ENCODE measurements around the gene PIK3AP1.
"Not testable (repeated sequence)": the region's sequence is repeated elsewhere in the genome, so short reads cannot be mapped to it uniquely, and the experiment has no call there.

Gene PIK3AP1

GRCh38 chr10:96578022-96578421 is 142.3 kb downstream of the PIK3AP1 start:
- no peak overlapping the region for H3K27ac ChIP-seq
- H3K27me3 ChIP-seq (ENCODE audit: insufficient read depth, low read depth): no peaks in the 10 kb centered on the region
- peaks cover 44% of the 10 kb centered on the region for H4K20me1 ChIP-seq (ENCODE audit: insufficient read depth)
- H2AFZ ChIP-seq (ENCODE audit: low read depth): no peak overlapping the region
- H3K9ac ChIP-seq: no peak overlapping the region
- TF ChIP-seq CTCF (conservative IDR thresholded peaks at IDR 0.05; ENCODE audit: low read depth, low read length): no peak
- H3K36me3 ChIP-seq (ENCODE audit: insufficient read depth): no peaks in the 10 kb centered on the region
- no peaks in the 10 kb centered on the region for H3K4me1 ChIP-seq (ENCODE audit: low read depth, poor library complexity, severe bottlenecking)
- no peak overlapping the region for H3K4me2 ChIP-seq
- peaks cover 92% of the 10 kb centered on the region for H3K79me2 ChIP-seq (ENCODE audit: insufficient read depth, low read depth)
- H3K4me3 ChIP-seq (IDR thresholded peaks at IDR 0.05; ENCODE audit: insufficient read depth, low read depth, low read length): no peak overlapping the region

- Histone ChIP-seq H3K4me1 (ENCODE audit: low read depth, poor library complexity, severe bottlenecking) (no peaks in the 10 kb centered on the region), H3K4me2 (no peak overlapping the region), H4K20me1 (ENCODE audit: insufficient read depth) (peaks cover 40% of the 10 kb centered on the region), H2AFZ (ENCODE audit: low read depth) (no peak overlapping the region), H3K27ac (no peak overlapping the region), H3K9ac (no peak overlapping the region), H3K79me2 (ENCODE audit: insufficient read depth, low read depth) (peaks cover 91% of the 10 kb centered on the region), H3K36me3 (ENCODE audit: insufficient read depth) (no peaks in the 10 kb centered on the region), H3K4me3 (IDR thresholded peaks at IDR 0.05; ENCODE audit: insufficient read depth, low read depth, low read length) (no peak overlapping the region), H3K27me3 (ENCODE audit: insufficient read depth, low read depth) (no peaks in the 10 kb centered on the region)
- no peak for TF ChIP-seq CTCF (conservative IDR thresholded peaks at IDR 0.05; ENCODE audit: low read depth, low read length)
Measured at GRCh38 chr10:96577069-96577468, 143.2 kb downstream of the PIK3AP1 start.

- Histone ChIP-seq H3K4me1 (ENCODE audit: low read depth, poor library complexity, severe bottlenecking) (no peaks in the 10 kb centered on the region), H3K27ac (no peak overlapping the region), H3K9ac (no peak overlapping the region), H3K79me2 (ENCODE audit: insufficient read depth, low read depth) (peaks cover 91% of the 10 kb centered on the region), H3K4me3 (IDR thresholded peaks at IDR 0.05; ENCODE audit: insufficient read depth, low read depth, low read length) (no peak overlapping the region), H3K4me2 (no peak overlapping the region), H2AFZ (ENCODE audit: low read depth) (no peak overlapping the region), H4K20me1 (ENCODE audit: insufficient read depth) (peaks cover 35% of the 10 kb centered on the region), H3K36me3 (ENCODE audit: insufficient read depth) (no peaks in the 10 kb centered on the region), H3K27me3 (ENCODE audit: insufficient read depth, low read depth) (no peaks in the 10 kb centered on the region)
- TF ChIP-seq CTCF (conservative IDR thresholded peaks at IDR 0.05; ENCODE audit: low read depth, low read length): no peak
Measured at GRCh38 chr10:96576277-96576980, 143.9 kb downstream of the PIK3AP1 start.

- Histone ChIP-seq H4K20me1 (ENCODE audit: insufficient read depth) (peaks cover 23% of the 10 kb centered on the region), H3K79me2 (ENCODE audit: insufficient read depth, low read depth) (peaks cover 88% of the 10 kb centered on the region)
- not testable (repeated sequence) for H3K27ac ChIP-seq; H3K4me3 ChIP-seq (IDR thresholded peaks at IDR 0.05; ENCODE audit: insufficient read depth, low read depth, low read length); H3K36me3 ChIP-seq (ENCODE audit: insufficient read depth); H2AFZ ChIP-seq (ENCODE audit: low read depth); H3K4me1 ChIP-seq (ENCODE audit: low read depth, poor library complexity, severe bottlenecking); H3K4me2 ChIP-seq; H3K9ac ChIP-seq; H3K27me3 ChIP-seq (ENCODE audit: insufficient read depth, low read depth)
Measured at GRCh38 chr10:96574564-96574963, 145.8 kb downstream of the PIK3AP1 start.

GRCh38 chr10:96573036-96573435 is 147.3 kb downstream of the PIK3AP1 start:
- H3K27me3 ChIP-seq (ENCODE audit: insufficient read depth, low read depth): no peaks in the 10 kb centered on the region
- H3K9ac ChIP-seq: no peak overlapping the region
- no peak for TF ChIP-seq CTCF (conservative IDR thresholded peaks at IDR 0.05; ENCODE audit: low read depth, low read length)
- H3K4me2 ChIP-seq: no peak overlapping the region
- H2AFZ ChIP-seq (ENCODE audit: low read depth): no peak overlapping the region
- H3K4me3 ChIP-seq (IDR thresholded peaks at IDR 0.05; ENCODE audit: insufficient read depth, low read depth, low read length): no peak overlapping the region
- H3K27ac ChIP-seq: no peak overlapping the region
- no peaks in the 10 kb centered on the region for H3K4me1 ChIP-seq (ENCODE audit: low read depth, poor library complexity, severe bottlenecking)
- H3K36me3 ChIP-seq (ENCODE audit: insufficient read depth): no peaks in the 10 kb centered on the region
- H4K20me1 ChIP-seq (ENCODE audit: insufficient read depth): peaks cover 12% of the 10 kb centered on the region
- H3K79me2 ChIP-seq (ENCODE audit: insufficient read depth, low read depth): peaks cover 87% of the 10 kb centered on the region

Data from KMS-11 (cell line).